IPS-18a (cell line): ENCODE results near the gene NAPB.
"Not testable (repeated sequence)": the region's sequence is repeated elsewhere in the genome, so short reads cannot be mapped to it uniquely, and the experiment has no call there.

Experiments used
- H3K27ac ChIP-seq: one replicate; pipeline ENCODE4 v1.5.1; 2013; ENCODE audit warnings: low read length
- H3K27me3 ChIP-seq: one replicate; pipeline ENCODE4 v1.6.1; 2013; ENCODE audit warnings: mild to moderate bottlenecking, low read length; ENCODE audit not compliant: control insufficient read depth, insufficient read depth
- H3K36me3 ChIP-seq: one replicate; pipeline ENCODE4 v1.6.1; 2013; ENCODE audit warnings: low read depth, low read length; ENCODE audit not compliant: control insufficient read depth
- H3K4me1 ChIP-seq: one replicate; pipeline ENCODE4 v1.6.1; 2013; ENCODE audit warnings: low read depth, low read length; ENCODE audit not compliant: control insufficient read depth
- H3K4me3 ChIP-seq: one replicate; pipeline ENCODE4 v1.5.1; 2013; ENCODE audit warnings: low read length
- H3K9ac ChIP-seq: one replicate; pipeline ENCODE4 v1.6.1; 2013; ENCODE audit warnings: mild to moderate bottlenecking, low read length, moderate library complexity
- H3K9me3 ChIP-seq: one replicate; pipeline ENCODE4 v1.6.1; 2013; ENCODE audit warnings: low read depth, low read length; ENCODE audit not compliant: control insufficient read depth

NAPB gene

GRCh38 chr20:23350196-23350903 is 70.9 kb downstream of the NAPB start, which contains the start of gene NXT1:
NXT1 (plus strand) TSS chr20:23350791; CDS start chr20:23354042, 3,251 bp downstream.
- Histone ChIP-seq H3K9me3 (no peaks in the 10 kb centered on the region), H3K27ac (peak within 1 kb of the TSS; percentile 61), H3K27me3 (no peaks in the 10 kb centered on the region), H3K9ac (peak within 1 kb of the TSS; percentile 67), H3K4me3 (peak within 1 kb of the TSS; percentile 90), H3K36me3 (peaks cover 16% of the 10 kb centered on the region), H3K4me1 (peaks cover 9% of the 10 kb centered on the region)

GRCh38 chr20:23349338-23350195 is 71.7 kb downstream of the NAPB start:
- Histone ChIP-seq H3K36me3 (peaks cover 8% of the 10 kb centered on the region), H3K27ac (peak overlapping the region; percentile 61), H3K4me3 (peak overlapping the region; percentile 90), H3K9me3 (no peaks in the 10 kb centered on the region), H3K9ac (peak overlapping the region; percentile 67), H3K27me3 (no peaks in the 10 kb centered on the region), H3K4me1 (peaks cover 9% of the 10 kb centered on the region)

GRCh38 chr20:23348510-23348909 is 72.8 kb downstream of the NAPB start:
- H3K27me3 ChIP-seq, H3K4me1 ChIP-seq, H3K4me3 ChIP-seq, H3K9ac ChIP-seq, H3K36me3 ChIP-seq, H3K9me3 ChIP-seq, H3K27ac ChIP-seq: not testable (repeated sequence)

GRCh38 chr20:23347791-23348190 is 73.5 kb downstream of the NAPB start:
- Histone ChIP-seq H3K27me3 (no peaks in the 10 kb centered on the region), H3K4me1 (peaks cover 9% of the 10 kb centered on the region), H3K36me3 (no peaks in the 10 kb centered on the region), H3K9ac (no peak overlapping the region), H3K27ac (no peak overlapping the region), H3K4me3 (no peak overlapping the region), H3K9me3 (no peaks in the 10 kb centered on the region)

- H3K4me3 ChIP-seq, result no peak overlapping the region
- no peak overlapping the region for H3K27ac ChIP-seq
- no peak overlapping the region for H3K9ac ChIP-seq
- peaks cover 9% of the 10 kb centered on the region for H3K4me1 ChIP-seq
- H3K9me3 ChIP-seq, result no peaks in the 10 kb centered on the region
- no peaks in the 10 kb centered on the region for H3K36me3 ChIP-seq
- no peaks in the 10 kb centered on the region for H3K27me3 ChIP-seq
Observed at GRCh38 chr20:23346002-23346401, 75.3 kb downstream of the NAPB start.

- no peaks in the 10 kb centered on the region for H3K36me3 ChIP-seq
- H3K9ac ChIP-seq, result no peak overlapping the region
- H3K9me3 ChIP-seq, result no peaks in the 10 kb centered on the region
- H3K27ac ChIP-seq, result no peak overlapping the region
- H3K4me3 ChIP-seq, result no peak overlapping the region
- H3K4me1 ChIP-seq, result peaks cover 8% of the 10 kb centered on the region
- H3K27me3 ChIP-seq, result no peaks in the 10 kb centered on the region
Observed at GRCh38 chr20:23344336-23344735, 77.0 kb downstream of the NAPB start.

GRCh38 chr20:23343590-23343989 is 77.7 kb downstream of the NAPB start:
- Histone ChIP-seq H3K36me3 (no peaks in the 10 kb centered on the region), H3K9ac (no peak overlapping the region), H3K27ac (no peak overlapping the region), H3K4me3 (no peak overlapping the region), H3K27me3 (no peaks in the 10 kb centered on the region), H3K4me1 (peaks cover under 1% of the 10 kb centered on the region), H3K9me3 (no peaks in the 10 kb centered on the region)

- Histone ChIP-seq H3K27ac (no peak overlapping the region), H3K9ac (no peak overlapping the region), H3K27me3 (no peaks in the 10 kb centered on the region), H3K4me1 (peaks cover 6% of the 10 kb centered on the region), H3K4me3 (no peak overlapping the region), H3K36me3 (no peaks in the 10 kb centered on the region), H3K9me3 (no peaks in the 10 kb centered on the region)
Observed at GRCh38 chr20:23341073-23341472, 80.2 kb downstream of the NAPB start.

GRCh38 chr20:23340524-23340923 is 80.8 kb downstream of the NAPB start:
- Histone ChIP-seq H3K27me3 (no peaks in the 10 kb centered on the region), H3K4me1 (peaks cover 6% of the 10 kb centered on the region), H3K9me3 (no peaks in the 10 kb centered on the region), H3K4me3 (no peak overlapping the region), H3K36me3 (no peaks in the 10 kb centered on the region), H3K27ac (no peak overlapping the region), H3K9ac (no peak overlapping the region)

- H3K4me1 ChIP-seq, result peaks cover 6% of the 10 kb centered on the region
- no peaks in the 10 kb centered on the region for H3K36me3 ChIP-seq
- no peaks in the 10 kb centered on the region for H3K27me3 ChIP-seq
- H3K4me3 ChIP-seq, result no peak overlapping the region
- no peak overlapping the region for H3K9ac ChIP-seq
- no peak overlapping the region for H3K27ac ChIP-seq
- no peaks in the 10 kb centered on the region for H3K9me3 ChIP-seq
Observed at GRCh38 chr20:23339986-23340385, 81.3 kb downstream of the NAPB start.

GRCh38 chr20:23337312-23337711 is 84.0 kb downstream of the NAPB start:
- Histone ChIP-seq H3K4me1 (peaks cover 6% of the 10 kb centered on the region), H3K36me3 (no peaks in the 10 kb centered on the region), H3K9me3 (no peaks in the 10 kb centered on the region), H3K4me3 (no peak overlapping the region), H3K9ac (no peak overlapping the region), H3K27ac (no peak overlapping the region), H3K27me3 (no peaks in the 10 kb centered on the region)
